Panc1 (cell line): Measurements from ENCODE around the gene LGR4. TPM values are rescaled to one million over a fixed set of nuclear protein-coding genes. Genes with fewer than 3 reads are reported as not detected.

Experiments used
- ATAC-seq: fragments of 200-7000 bp; cut with Tn5 transposase; 2 replicates; pipeline ENCODE4 v1.9.1; 2020; ENCODE audit warnings: mild to moderate bottlenecking, moderate library complexity
- BruUV-seq: library from RNA; stranded (reverse); fragments of 400-500 nt; replicated peaks from 2 replicates; lab custom pipeline; 2021; lab: Mats Ljungman, UMichigan
- CTCF ChIA-PET: fragments of 300-600 bp; sonication (Branson Sonifier 250); formaldehyde crosslinking; loops from one replicate; lab custom pipeline; 2022; ENCODE audit warnings: antibody characterized with exemption; lab: Charles Lee
- POLR2A ChIA-PET: fragments of 300-600 bp; sonication (Branson Sonifier 250); formaldehyde crosslinking; loops from one replicate; lab custom pipeline; 2022; ENCODE audit warnings: antibody characterized with exemption; lab: Charles Lee
- DNase-seq: peaks from one replicate; pipeline ENCODE4 v3.0.0-alpha.2; 2010; ENCODE audit warnings: low read depth, low spot score
- H3K27ac ChIP-seq: 2 replicates; pipeline ENCODE4 v1.5.1; 2011; ENCODE audit warnings: mild to moderate bottlenecking, low read length, inconsistent platforms
- H3K27me3 ChIP-seq: fragments of 200-500 bp; sonication (Bioruptor generic); 2 replicates; pipeline ENCODE4 v1.6.0; 2014; ENCODE audit warnings: low read length, inconsistent platforms; ENCODE audit not compliant: control insufficient read depth, insufficient read depth
- H3K36me3 ChIP-seq: fragments of 200-500 bp; sonication (Bioruptor generic); 2 replicates; pipeline ENCODE4 v1.5.1; 2014; ENCODE audit warnings: inconsistent platforms, mild to moderate bottlenecking, low read length, moderate library complexity; ENCODE audit not compliant: control insufficient read depth, insufficient read depth
- H3K4me1 ChIP-seq: 2 replicates; pipeline ENCODE4 v1.5.1; 2011; ENCODE audit warnings: inconsistent platforms, mild to moderate bottlenecking, low read length, moderate library complexity; ENCODE audit not compliant: control insufficient read depth, insufficient read depth
- H3K4me3 ChIP-seq, 2 experiments: 2 replicates each; pipeline ENCODE4 v1.5.1; 2011 to 2012; ENCODE audit warnings: low read depth in 2 of 2, low read length in 2 of 2, mild to moderate bottlenecking in 2 of 2, inconsistent platforms in 1 of 2, moderate library complexity in 1 of 2
- H3K9me3 ChIP-seq: fragments of 200-500 bp; sonication (Bioruptor generic); 2 replicates; pipeline ENCODE4 v1.5.1; 2014; ENCODE audit warnings: low read depth, mild to moderate bottlenecking, inconsistent platforms, low read length, moderate library complexity; ENCODE audit not compliant: control insufficient read depth, insufficient read depth
- CTCF ChIP-seq: fragments of 450-650 bp; IDR thresholded peaks from 2 replicates; pipeline ENCODE4 v1.5.1; 2017; ENCODE audit warnings: mild to moderate bottlenecking
- POLR2AphosphoS5 ChIP-seq: IDR thresholded peaks from 2 replicates; pipeline ENCODE4 v1.6.1; 2012; ENCODE audit warnings: mild to moderate bottlenecking, low read depth, low read length, moderate library complexity
- SIN3A ChIP-seq: IDR thresholded peaks from 2 replicates; pipeline ENCODE4 v1.6.1; 2012; ENCODE audit warnings: low read depth, mild to moderate bottlenecking, low read length, moderate library complexity, borderline replicate concordance; ENCODE audit not compliant: insufficient read depth
- TCF7L2 ChIP-seq: IDR thresholded peaks from 2 replicates; pipeline ENCODE4 v1.6.1; 2011; ENCODE audit warnings: mild to moderate bottlenecking, low read depth, low read length, inconsistent platforms
- in situ Hi-C: cut with HindIII; loops from 2 replicates; pipeline ENCODE4 v1.10.0; 2016; ENCODE audit warnings: low sequenced_read_pairs, low pct_unique_long_range_greater_than_20kb
- intact Hi-C: fragments of 100-400 bp; cut with micrococcal nuclease; formaldehyde crosslinking; loops from one replicate; pipeline ENCODE4 v1.10.0; 2022; ENCODE audit not compliant: unreplicated experiment
- total RNA-seq: library from RNA; stranded (reverse); gene quantifications from one replicate; pipeline ENCODE4 v1.2.1, GENCODE V29; 2021; ENCODE audit not compliant: unreplicated experiment
- TF ChIP-seq, protein P1 (sequence below), 2 experiments: IDR thresholded peaks; 2 replicates each; pipeline ENCODE4 v1.6.1; 2011 to 2012; ENCODE audit warnings: low read depth in 2 of 2, control low read depth in 1 of 2, low read length in 1 of 2, mild to moderate bottlenecking in 1 of 2, moderate library complexity in 1 of 2; ENCODE audit not compliant: insufficient read depth in 1 of 2

LGR4 gene
- total RNA-seq, 1 experiment from 2014 or later, result 61.8 TPM

GRCh38 chr11:27352781-27353180, 119.8 kb downstream of the LGR4 start:
- H3K4me1 ChIP-seq, result peaks cover 10% of the 10 kb centered on the region
- peaks cover 6% of the 10 kb centered on the region; the same call in 1 of the 2 replicates for H3K36me3 ChIP-seq
- in situ Hi-C loops, result no loop called here
- DNase-seq (no peak), ATAC-seq (no peak)
- no peak overlapping the region for H3K4me3 ChIP-seq
- POLR2A ChIA-PET, result no interaction called here
- no peaks in the 10 kb centered on the region for H3K27me3 ChIP-seq
- no TSS peak for BruUV-seq
- CTCF ChIA-PET, result no interaction called here
- intact Hi-C loops, result no loop called here
- H3K9me3 ChIP-seq, result no peaks in the 10 kb centered on the region
- peak overlapping the region; percentile 37; the same call in 1 of the 2 replicates for H3K27ac ChIP-seq
- TF ChIP-seq, protein P1, sequence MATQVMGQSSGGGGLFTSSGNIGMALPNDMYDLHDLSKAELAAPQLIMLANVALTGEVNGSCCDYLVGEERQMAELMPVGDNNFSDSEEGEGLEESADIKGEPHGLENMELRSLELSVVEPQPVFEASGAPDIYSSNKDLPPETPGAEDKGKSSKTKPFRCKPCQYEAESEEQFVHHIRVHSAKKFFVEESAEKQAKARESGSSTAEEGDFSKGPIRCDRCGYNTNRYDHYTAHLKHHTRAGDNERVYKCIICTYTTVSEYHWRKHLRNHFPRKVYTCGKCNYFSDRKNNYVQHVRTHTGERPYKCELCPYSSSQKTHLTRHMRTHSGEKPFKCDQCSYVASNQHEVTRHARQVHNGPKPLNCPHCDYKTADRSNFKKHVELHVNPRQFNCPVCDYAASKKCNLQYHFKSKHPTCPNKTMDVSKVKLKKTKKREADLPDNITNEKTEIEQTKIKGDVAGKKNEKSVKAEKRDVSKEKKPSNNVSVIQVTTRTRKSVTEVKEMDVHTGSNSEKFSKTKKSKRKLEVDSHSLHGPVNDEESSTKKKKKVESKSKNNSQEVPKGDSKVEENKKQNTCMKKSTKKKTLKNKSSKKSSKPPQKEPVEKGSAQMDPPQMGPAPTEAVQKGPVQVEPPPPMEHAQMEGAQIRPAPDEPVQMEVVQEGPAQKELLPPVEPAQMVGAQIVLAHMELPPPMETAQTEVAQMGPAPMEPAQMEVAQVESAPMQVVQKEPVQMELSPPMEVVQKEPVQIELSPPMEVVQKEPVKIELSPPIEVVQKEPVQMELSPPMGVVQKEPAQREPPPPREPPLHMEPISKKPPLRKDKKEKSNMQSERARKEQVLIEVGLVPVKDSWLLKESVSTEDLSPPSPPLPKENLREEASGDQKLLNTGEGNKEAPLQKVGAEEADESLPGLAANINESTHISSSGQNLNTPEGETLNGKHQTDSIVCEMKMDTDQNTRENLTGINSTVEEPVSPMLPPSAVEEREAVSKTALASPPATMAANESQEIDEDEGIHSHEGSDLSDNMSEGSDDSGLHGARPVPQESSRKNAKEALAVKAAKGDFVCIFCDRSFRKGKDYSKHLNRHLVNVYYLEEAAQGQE (IDR thresholded peaks at IDR 0.05; ENCODE audit: insufficient read depth in 1 of 2, low read depth in 2 of 2, low read length in 1 of 2), result no peak
- TF ChIP-seq POLR2AphosphoS5, result no peak
- TF ChIP-seq TCF7L2, result no peak
- TF ChIP-seq SIN3A, result no peak
- TF ChIP-seq CTCF, result no peak

- H3K27me3 ChIP-seq, result no peaks in the 10 kb centered on the region
- peaks cover 11% of the 10 kb centered on the region for H3K4me1 ChIP-seq
- no peak overlapping the region for H3K4me3 ChIP-seq
- in situ Hi-C loops, result no loop called here
- H3K9me3 ChIP-seq, result no peaks in the 10 kb centered on the region
- ATAC-seq (no peak), DNase-seq (no peak)
- TF ChIP-seq CTCF, result no peak
- no peak for TF ChIP-seq SIN3A
- TF ChIP-seq, protein P1 (IDR thresholded peaks at IDR 0.05; ENCODE audit: insufficient read depth in 1 of 2, low read depth in 2 of 2, low read length in 1 of 2), result no peak
- no peak for TF ChIP-seq POLR2AphosphoS5
- no peak for TF ChIP-seq TCF7L2
- H3K27ac ChIP-seq, result peak overlapping the region; percentile 55; the same call in 1 of the 2 replicates
- ChIA-PET CTCF (no interaction called here), POLR2A (interaction anchor here (0.6 kb wide), 1 partner anchor 11 kb away, joined by 4 read pairs; no protein-coding TSS in a partner anchor)
- intact Hi-C loops, result no loop called here
- H3K36me3 ChIP-seq, result peaks cover 6% of the 10 kb centered on the region; the same call in 1 of the 2 replicates
- no TSS peak for BruUV-seq
Measured at GRCh38 chr11:27350511-27350910, 122.1 kb downstream of the LGR4 start.
